KMS-11 (cell line): ENCODE data around the gene NLGN1.

Experiments used
- H2AFZ ChIP-seq: fragments of 200-600 bp; sonication (generic); 2 replicates; pipeline ENCODE4 v1.6.1; 2016; ENCODE audit warnings: antibody characterized with exemption, mixed run types, low read depth
- H3K27ac ChIP-seq: fragments of 200-600 bp; sonication (generic); 2 replicates; pipeline ENCODE4 v1.6.1; 2016; ENCODE audit warnings: mild to moderate bottlenecking, mixed run types
- H3K27me3 ChIP-seq: fragments of 200-600 bp; sonication (generic); 2 replicates; pipeline ENCODE4 v1.6.1; 2017; ENCODE audit warnings: mild to moderate bottlenecking, low read depth, mixed run types, moderate library complexity; ENCODE audit not compliant: insufficient read depth
- H3K36me3 ChIP-seq: fragments of 200-600 bp; sonication (generic); 2 replicates; pipeline ENCODE4 v1.6.1; 2017; ENCODE audit warnings: mild to moderate bottlenecking, mixed run types; ENCODE audit not compliant: insufficient read depth
- H3K4me1 ChIP-seq: fragments of 200-600 bp; sonication (generic); 2 replicates; pipeline ENCODE4 v1.6.1; 2016; ENCODE audit warnings: mild to moderate bottlenecking, low read depth, mixed run types; ENCODE audit not compliant: poor library complexity, severe bottlenecking
- H3K4me2 ChIP-seq: fragments of 200-600 bp; sonication (generic); 2 replicates; pipeline ENCODE4 v1.7.0; 2016; ENCODE audit warnings: mild to moderate bottlenecking, mixed run types
- H3K4me3 ChIP-seq: fragments of 200-600 bp; sonication (generic); IDR thresholded peaks from 2 replicates; pipeline ENCODE4 v1.6.1; 2017; ENCODE audit warnings: low read depth, low read length, mixed read lengths; ENCODE audit not compliant: insufficient read depth
- H3K79me2 ChIP-seq: fragments of 200-600 bp; sonication (generic); 2 replicates; pipeline ENCODE4 v1.6.1; 2016; ENCODE audit warnings: low read depth, mixed run types; ENCODE audit not compliant: insufficient read depth
- H3K9ac ChIP-seq: fragments of 200-600 bp; sonication (generic); 2 replicates; pipeline ENCODE4 v1.6.1; 2016; ENCODE audit warnings: mild to moderate bottlenecking, mixed run types
- H4K20me1 ChIP-seq: fragments of 200-600 bp; sonication (generic); 2 replicates; pipeline ENCODE4 v1.6.1; 2016; ENCODE audit warnings: mild to moderate bottlenecking, mixed run types; ENCODE audit not compliant: insufficient read depth
- TF ChIP-seq, protein P1 (sequence below): fragments of 200-600 bp; sonication (generic); conservative IDR thresholded peaks from 2 replicates; pipeline ENCODE4 v1.6.1; 2017; ENCODE audit warnings: low read depth, mild to moderate bottlenecking, antibody characterized with exemption, low read length, moderate library complexity, mixed read lengths

Gene NLGN1

DNA sequence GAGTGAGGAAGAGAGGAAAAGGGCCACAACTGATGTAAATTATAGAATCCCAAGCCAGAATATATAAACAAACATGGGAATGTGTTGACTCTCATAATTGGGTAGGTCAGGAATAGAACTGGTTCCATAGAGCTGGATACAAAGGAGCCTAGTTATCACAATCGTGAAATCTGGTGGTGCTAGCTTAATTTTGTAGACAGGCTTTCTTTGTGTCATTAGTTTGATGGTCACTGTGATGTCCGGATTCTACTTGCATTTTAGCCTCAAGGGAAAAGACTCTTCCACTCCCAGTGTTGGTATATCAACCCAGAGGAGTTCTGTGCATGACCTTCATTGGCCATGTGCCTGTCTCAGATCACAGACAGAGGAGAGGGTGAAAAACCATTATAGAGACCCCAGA, 81.8 kb downstream of the NLGN1 start:
- TF ChIP-seq, protein P1, sequence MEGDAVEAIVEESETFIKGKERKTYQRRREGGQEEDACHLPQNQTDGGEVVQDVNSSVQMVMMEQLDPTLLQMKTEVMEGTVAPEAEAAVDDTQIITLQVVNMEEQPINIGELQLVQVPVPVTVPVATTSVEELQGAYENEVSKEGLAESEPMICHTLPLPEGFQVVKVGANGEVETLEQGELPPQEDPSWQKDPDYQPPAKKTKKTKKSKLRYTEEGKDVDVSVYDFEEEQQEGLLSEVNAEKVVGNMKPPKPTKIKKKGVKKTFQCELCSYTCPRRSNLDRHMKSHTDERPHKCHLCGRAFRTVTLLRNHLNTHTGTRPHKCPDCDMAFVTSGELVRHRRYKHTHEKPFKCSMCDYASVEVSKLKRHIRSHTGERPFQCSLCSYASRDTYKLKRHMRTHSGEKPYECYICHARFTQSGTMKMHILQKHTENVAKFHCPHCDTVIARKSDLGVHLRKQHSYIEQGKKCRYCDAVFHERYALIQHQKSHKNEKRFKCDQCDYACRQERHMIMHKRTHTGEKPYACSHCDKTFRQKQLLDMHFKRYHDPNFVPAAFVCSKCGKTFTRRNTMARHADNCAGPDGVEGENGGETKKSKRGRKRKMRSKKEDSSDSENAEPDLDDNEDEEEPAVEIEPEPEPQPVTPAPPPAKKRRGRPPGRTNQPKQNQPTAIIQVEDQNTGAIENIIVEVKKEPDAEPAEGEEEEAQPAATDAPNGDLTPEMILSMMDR: no peak
- Histone ChIP-seq H3K36me3 (no peaks in the 10 kb centered on the region), H3K9ac (no peak overlapping the region), H3K4me3 (no peak overlapping the region), H4K20me1 (no peaks in the 10 kb centered on the region), H3K79me2 (no peaks in the 10 kb centered on the region), H2AFZ (no peak overlapping the region), H3K27me3 (no peaks in the 10 kb centered on the region), H3K4me2 (no peak overlapping the region), H3K4me1 (no peaks in the 10 kb centered on the region), H3K27ac (no peak overlapping the region)

DNA sequence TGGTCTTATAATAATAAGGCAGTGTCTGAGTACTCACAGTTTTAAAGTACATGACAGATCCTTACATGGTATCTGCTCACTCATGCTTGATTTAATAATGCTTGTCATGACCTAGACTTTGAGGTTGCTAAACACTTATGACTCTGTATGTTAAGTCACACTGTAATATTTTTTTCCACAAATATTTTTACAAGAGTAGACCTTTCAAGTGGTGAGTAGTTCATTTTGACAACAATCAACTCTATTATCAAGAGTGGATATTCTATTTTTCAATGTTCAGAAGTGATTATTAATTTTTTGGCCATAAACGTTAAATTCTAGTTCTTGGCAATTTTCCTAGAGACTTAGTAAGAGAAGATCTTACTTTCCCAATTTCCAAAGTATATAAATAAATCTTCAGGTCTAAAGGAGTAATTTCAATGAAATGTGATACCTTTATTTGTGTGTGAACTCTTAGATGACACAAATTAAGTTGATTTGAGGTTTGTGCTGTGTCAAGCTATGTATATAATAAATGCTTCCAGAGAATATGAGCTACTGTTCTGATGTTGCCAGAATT, 104.5 kb downstream of the NLGN1 start:
- Histone ChIP-seq H3K4me3 (no peak overlapping the region), H3K4me1 (no peaks in the 10 kb centered on the region), H3K79me2 (no peaks in the 10 kb centered on the region), H3K36me3 (no peaks in the 10 kb centered on the region), H3K27ac (no peak overlapping the region), H4K20me1 (no peaks in the 10 kb centered on the region), H3K4me2 (no peak overlapping the region), H2AFZ (no peak overlapping the region), H3K9ac (no peak overlapping the region), H3K27me3 (no peaks in the 10 kb centered on the region)
- TF ChIP-seq, protein P1: no peak

DNA sequence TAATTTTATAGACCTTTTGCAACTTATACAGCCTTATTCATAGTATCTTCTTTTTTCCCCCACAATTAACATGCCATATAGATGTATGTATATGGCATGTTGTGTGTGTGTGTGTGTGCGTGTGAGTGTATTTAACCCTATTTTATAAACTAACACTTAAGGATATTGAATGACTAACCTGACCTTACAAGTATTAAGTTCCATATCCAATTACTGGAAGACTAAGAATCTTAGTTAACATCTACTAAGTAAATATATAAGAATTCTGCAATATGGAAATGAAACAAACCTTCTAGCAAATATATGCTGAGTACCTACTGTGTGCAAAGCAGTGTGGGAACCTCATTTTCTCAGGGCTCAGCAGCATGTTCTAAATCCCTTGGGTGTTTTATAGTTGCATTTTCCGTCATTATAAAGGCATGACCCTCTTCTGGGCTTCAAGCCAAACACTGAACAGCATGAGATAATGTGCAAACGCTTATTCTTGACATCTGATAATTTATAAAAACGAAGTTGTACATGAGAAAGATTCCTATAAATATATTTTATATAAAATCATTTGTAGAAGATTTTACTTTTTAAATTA, 105.5 kb downstream of the NLGN1 start:
- Histone ChIP-seq H3K27me3 (no peaks in the 10 kb centered on the region), H3K9ac (no peak overlapping the region), H3K4me1 (no peaks in the 10 kb centered on the region), H3K27ac (no peak overlapping the region), H4K20me1 (no peaks in the 10 kb centered on the region), H3K4me3 (no peak overlapping the region), H2AFZ (no peak overlapping the region), H3K36me3 (no peaks in the 10 kb centered on the region), H3K79me2 (no peaks in the 10 kb centered on the region), H3K4me2 (no peak overlapping the region)
- TF ChIP-seq, protein P1: no peak

DNA sequence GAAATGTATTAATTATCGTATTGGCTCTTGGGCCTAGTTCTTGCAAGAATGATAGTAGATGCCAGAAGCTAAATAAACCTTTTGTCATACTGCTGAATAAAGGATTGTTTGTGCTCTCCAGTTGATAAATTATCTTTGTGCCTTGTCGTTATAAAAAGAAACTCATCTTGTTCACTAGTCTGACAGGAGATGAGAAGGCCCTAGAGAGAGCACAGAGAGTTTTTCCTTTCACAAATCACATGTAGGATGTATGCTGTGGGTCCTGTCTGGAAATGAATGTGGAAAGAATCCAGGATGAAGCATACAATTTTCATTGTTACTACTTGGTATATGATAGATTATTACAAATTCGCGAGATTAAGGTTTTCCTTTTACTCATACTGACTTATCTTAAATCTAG, 113.0 kb downstream of the NLGN1 start:
- TF ChIP-seq, protein P1: no peak
- H3K4me3 ChIP-seq: no peak overlapping the region
- H3K9ac ChIP-seq: no peak overlapping the region
- no peaks in the 10 kb centered on the region for H4K20me1 ChIP-seq
- H3K27ac ChIP-seq: no peak overlapping the region
- no peaks in the 10 kb centered on the region for H3K79me2 ChIP-seq
- no peak overlapping the region for H2AFZ ChIP-seq
- H3K27me3 ChIP-seq: no peaks in the 10 kb centered on the region
- no peak overlapping the region for H3K4me2 ChIP-seq
- peaks cover 12% of the 10 kb centered on the region for H3K4me1 ChIP-seq
- no peaks in the 10 kb centered on the region for H3K36me3 ChIP-seq
